ENCODE results near the gene TMEM91.

TMEM91 gene

GRCh38 chr19:41363753-41364523 is 12.4 kb upstream of the TMEM91 start, which contains the start of gene B9D2:
B9D2 (minus strand) TSS chr19:41364149; CDS start chr19:41363519, 630 bp downstream.
- Histone ChIP-seq H3K9ac (ENCODE audit: low read length) (peak within 1 kb of the TSS; percentile 97), H3K4me2 (ENCODE audit: low read depth, low read length) (peak within 1 kb of the TSS; percentile 74), H3K9me2 (replicated peaks; ENCODE audit: insufficient read depth, low read length) (no peaks in the 10 kb centered on the region), H3K36me3 (replicated peaks; ENCODE audit: insufficient read depth, low read length) (no peaks in the 10 kb centered on the region), H2AFZ (ENCODE audit: low read length) (peak within 1 kb of the TSS; percentile 51), H4K20me1 (ENCODE audit: insufficient read depth, low read length) (no peaks in the 10 kb centered on the region), H3K27ac (ENCODE audit: low read length) (peak within 1 kb of the TSS; percentile 97), H3K4me3 (ENCODE audit: low read length) (peak within 1 kb of the TSS; percentile 91), H3K27me3 (replicated peaks; ENCODE audit: insufficient read depth, low read length) (no peaks in the 10 kb centered on the region), H3F3A (ENCODE audit: insufficient read depth, low read length) (peaks cover 3% of the 10 kb centered on the region; the same call in 1 of the 2 replicates), H3K4me1 (ENCODE audit: low read length) (no peaks in the 10 kb centered on the region), H3K9me3 (replicated peaks; ENCODE audit: insufficient read depth, low read length) (no peaks in the 10 kb centered on the region), H3K79me2 (ENCODE audit: low read length) (peaks cover 16% of the 10 kb centered on the region; the same call in 1 of the 2 replicates)
- TF ChIP-seq CTCF (IDR thresholded peaks at IDR 0.05; ENCODE audit: low read length) (no peak), EZH2 (optimal IDR thresholded peaks at IDR 0.05; ENCODE audit: low read depth, low read length) (no peak), EZH2phosphoT487 (IDR thresholded peaks at IDR 0.05; ENCODE audit: low read length) (no peak)
- DNase-seq, result peak; percentile 98

- Histone ChIP-seq H3K9me2 (replicated peaks; ENCODE audit: insufficient read depth, low read length) (no peaks in the 10 kb centered on the region), H2AFZ (ENCODE audit: low read length) (peak overlapping the region; percentile 51), H3K9ac (ENCODE audit: low read length) (peak overlapping the region; percentile 97), H4K20me1 (ENCODE audit: insufficient read depth, low read length) (no peaks in the 10 kb centered on the region), H3K9me3 (replicated peaks; ENCODE audit: insufficient read depth, low read length) (no peaks in the 10 kb centered on the region), H3F3A (ENCODE audit: insufficient read depth, low read length) (peaks cover 3% of the 10 kb centered on the region; the same call in 1 of the 2 replicates), H3K79me2 (ENCODE audit: low read length) (peaks cover 16% of the 10 kb centered on the region; the same call in 1 of the 2 replicates), H3K27ac (ENCODE audit: low read length) (peak overlapping the region; percentile 97), H3K36me3 (replicated peaks; ENCODE audit: insufficient read depth, low read length) (no peaks in the 10 kb centered on the region), H3K4me2 (ENCODE audit: low read depth, low read length) (peak overlapping the region; percentile 65), H3K4me1 (ENCODE audit: low read length) (no peaks in the 10 kb centered on the region), H3K4me3 (ENCODE audit: low read length) (peak overlapping the region; percentile 91), H3K27me3 (replicated peaks; ENCODE audit: insufficient read depth, low read length) (no peaks in the 10 kb centered on the region)
- no peak for TF ChIP-seq EZH2 (optimal IDR thresholded peaks at IDR 0.05; ENCODE audit: low read depth, low read length)
- no peak for TF ChIP-seq CTCF (IDR thresholded peaks at IDR 0.05; ENCODE audit: low read length)
- TF ChIP-seq EZH2phosphoT487 (IDR thresholded peaks at IDR 0.05; ENCODE audit: low read length), result no peak
- no peak for DNase-seq
These were observed 11.6 kb upstream of the TMEM91 start for GRCh38 chr19:41364524-41365391.

- H3K4me2 ChIP-seq (ENCODE audit: low read depth, low read length), result no peak overlapping the region
These were observed 10.2 kb upstream of the TMEM91 start for GRCh38 chr19:41366089-41366488.

More at GRCh38 chr19:41366089-41366488, 10.2 kb upstream of the TMEM91 start:
- Histone ChIP-seq H4K20me1 (ENCODE audit: insufficient read depth, low read length) (no peaks in the 10 kb centered on the region), H3K4me1 (ENCODE audit: low read length) (no peaks in the 10 kb centered on the region), H3F3A (ENCODE audit: insufficient read depth, low read length) (peaks cover 3% of the 10 kb centered on the region; the same call in 1 of the 2 replicates), H3K79me2 (ENCODE audit: low read length) (peaks cover 16% of the 10 kb centered on the region; the same call in 1 of the 2 replicates), H3K9me2 (replicated peaks; ENCODE audit: insufficient read depth, low read length) (no peaks in the 10 kb centered on the region), H3K9me3 (replicated peaks; ENCODE audit: insufficient read depth, low read length) (no peaks in the 10 kb centered on the region), H3K36me3 (replicated peaks; ENCODE audit: insufficient read depth, low read length) (no peaks in the 10 kb centered on the region), H3K27ac (ENCODE audit: low read length) (no peak overlapping the region), H3K9ac (ENCODE audit: low read length) (no peak overlapping the region), H2AFZ (ENCODE audit: low read length) (no peak overlapping the region), H3K4me3 (ENCODE audit: low read length) (no peak overlapping the region), H3K27me3 (replicated peaks; ENCODE audit: insufficient read depth, low read length) (no peaks in the 10 kb centered on the region)
- TF ChIP-seq EZH2 (optimal IDR thresholded peaks at IDR 0.05; ENCODE audit: low read depth, low read length), result no peak
- peak; percentile 26 for TF ChIP-seq CTCF (IDR thresholded peaks at IDR 0.05; ENCODE audit: low read length)
- no peak for TF ChIP-seq EZH2phosphoT487 (IDR thresholded peaks at IDR 0.05; ENCODE audit: low read length)
- DNase-seq, result peak; percentile 24
